H1 (cell line): ENCODE measurements around the gene ACOX1. TPM values are rescaled to one million over a fixed set of nuclear protein-coding genes. Genes with fewer than 3 reads are reported as not detected.

Source experiments
- CTCF ChIA-PET: fragments of 300-600 bp; sonication (Branson Sonifier 250); formaldehyde crosslinking; loops from one replicate; lab custom pipeline; 2021; ENCODE audit not compliant: partially characterized antibody; lab: Charles Lee
- POLR2A ChIA-PET: fragments of 300-600 bp; sonication (Branson Sonifier 250); formaldehyde crosslinking; loops from one replicate; lab custom pipeline; 2021; ENCODE audit warnings: inconsistent platforms; ENCODE audit not compliant: partially characterized antibody; lab: Charles Lee
- DNase-seq, 2 experiments: peaks; one replicate each; pipeline versions ENCODE4 v3.0.0 to v3.0.0-alpha.2; 2010 to 2022; ENCODE audit warnings: low spot score in 2 of 2, low read depth in 1 of 2, mixed read lengths in 1 of 2
- FAIRE-seq: peaks from 2 replicates; lab custom pipeline; 2011; peaks lifted over from hg19 to GRCh38; lab: Jason Lieb, UNC
- H2AFZ ChIP-seq: 2 replicates; pipeline ENCODE4 v1.8.1; 2012; ENCODE audit warnings: low read length, inconsistent platforms
- H2AK5ac ChIP-seq: 2 replicates; pipeline ENCODE4 v1.6.1; 2013; ENCODE audit warnings: low read depth, low read length
- H2BK120ac ChIP-seq: replicated peaks from 2 replicates; pipeline ENCODE3; 2013; ENCODE audit warnings: low read depth, low read length, inconsistent platforms
- H2BK12ac ChIP-seq: 2 replicates; pipeline ENCODE4 v1.6.1; 2013; ENCODE audit warnings: low read depth, low read length
- H2BK15ac ChIP-seq: 2 replicates; pipeline ENCODE4 v1.6.1; 2013; ENCODE audit warnings: low read length
- H2BK20ac ChIP-seq: 2 replicates; pipeline ENCODE4 v1.6.1; 2013; ENCODE audit warnings: low read length
- H2BK5ac ChIP-seq: 2 replicates; pipeline ENCODE4 v1.6.1; 2013; ENCODE audit warnings: low read depth, low read length
- H3K14ac ChIP-seq: 2 replicates; pipeline ENCODE4 v1.6.1; 2013; ENCODE audit warnings: inconsistent platforms; ENCODE audit not compliant: insufficient read length
- H3K18ac ChIP-seq: 2 replicates; pipeline ENCODE4 v1.6.1; 2013; ENCODE audit warnings: low read length; ENCODE audit errors: extremely low read depth
- H3K23ac ChIP-seq: 2 replicates; pipeline ENCODE4 v1.6.1; 2013; ENCODE audit warnings: inconsistent platforms; ENCODE audit not compliant: insufficient read length
- H3K23me2 ChIP-seq: 2 replicates; pipeline ENCODE4 v1.6.1; 2013; ENCODE audit warnings: low read depth, low read length
- H3K27ac ChIP-seq: 2 replicates; pipeline ENCODE4 v1.6.1; 2011; ENCODE audit warnings: low read depth, low read length, inconsistent platforms
- H3K27me3 ChIP-seq, 4 experiments: replicated peaks in 1 of 4; 1 replicate in 1 of 4; 2 replicates in 3 of 4; pipeline versions ENCODE4 v1.6.1 to v1.8.1; 2011 to 2013; ENCODE audit warnings: low read length in 3 of 4, mild to moderate bottlenecking in 3 of 4, inconsistent platforms in 2 of 4, mixed read lengths in 2 of 4, moderate library complexity in 1 of 4; ENCODE audit not compliant: control insufficient read depth in 3 of 4, insufficient read depth in 3 of 4; ENCODE audit errors: extremely low read depth in 1 of 4
- H3K36me3 ChIP-seq, 4 experiments: 2 replicates each; pipeline versions ENCODE4 v1.6.1 to v1.8.1; 2011 to 2013; ENCODE audit warnings: mild to moderate bottlenecking in 4 of 4, low read length in 3 of 4, moderate library complexity in 2 of 4, control low read depth in 1 of 4, inconsistent platforms in 1 of 4; ENCODE audit not compliant: insufficient read depth in 4 of 4, control insufficient read depth in 2 of 4
- H3K4ac ChIP-seq: replicated peaks from 2 replicates; pipeline ENCODE3; 2013; ENCODE audit warnings: low read length, low read depth, mixed read lengths, inconsistent platforms; ENCODE audit not compliant: insufficient read length
- H3K4me1 ChIP-seq, 4 experiments: replicated peaks in 1 of 4; 1 replicate in 1 of 4; 2 replicates in 3 of 4; pipeline versions ENCODE4 v1.6.1 to v1.8.1; 2011 to 2013; ENCODE audit warnings: low read length in 3 of 4, inconsistent platforms in 2 of 4, mixed read lengths in 1 of 4; ENCODE audit not compliant: insufficient read depth in 4 of 4, control insufficient read depth in 3 of 4
- H3K4me2 ChIP-seq, 2 experiments: 2 replicates each; pipeline versions ENCODE4 v1.6.1 to v1.8.1; 2011 to 2013; ENCODE audit warnings: low read depth in 2 of 2, low read length in 2 of 2, control low read depth in 1 of 2, inconsistent platforms in 1 of 2, mild to moderate bottlenecking in 1 of 2; ENCODE audit not compliant: insufficient read depth in 1 of 2
- H3K4me3 ChIP-seq, 4 experiments: fragments of 200-600, 300-600 bp in 1 of 4; sonication (generic), shearing (Covaris generic), sonication (Bioruptor Twin) in 1 of 4; 2 replicates each; pipeline versions ENCODE4 v1.5.1 to v1.8.1; 2011 to 2016; ENCODE audit warnings: low read length in 4 of 4, low read depth in 3 of 4, control low read depth in 2 of 4, inconsistent platforms in 2 of 4, mild to moderate bottlenecking in 2 of 4, mixed read lengths in 1 of 4, moderate library complexity in 1 of 4; ENCODE audit not compliant: insufficient read depth in 2 of 4; ENCODE audit errors: extremely low read depth in 1 of 4
- H3K56ac ChIP-seq: replicated peaks from 2 replicates; pipeline ENCODE3; 2013; ENCODE audit warnings: low read depth, mild to moderate bottlenecking, mixed read lengths, low read length, inconsistent platforms; ENCODE audit not compliant: insufficient read length
- H3K79me1 ChIP-seq: 2 replicates; pipeline ENCODE4 v1.6.1; 2013; ENCODE audit warnings: low read depth, low read length, control low read depth
- H3K79me2 ChIP-seq, 2 experiments: 2 replicates each; pipeline versions ENCODE4 v1.6.1 to v1.8.1; 2012 to 2013; ENCODE audit warnings: low read length in 2 of 2, mild to moderate bottlenecking in 2 of 2, inconsistent platforms in 1 of 2; ENCODE audit not compliant: insufficient read depth in 2 of 2, control insufficient read depth in 1 of 2
- H3K9ac ChIP-seq, 4 experiments: replicated peaks in 1 of 4; 1 replicate in 1 of 4; 2 replicates in 3 of 4; pipeline versions ENCODE4 v1.6.1 to v1.8.1; 2011 to 2013; ENCODE audit warnings: low read depth in 3 of 4, low read length in 3 of 4, control low read depth in 2 of 4, mild to moderate bottlenecking in 2 of 4, moderate library complexity in 2 of 4, inconsistent platforms in 1 of 4; ENCODE audit errors: extremely low read depth in 1 of 4
- H3K9me3 ChIP-seq, 2 experiments: 2 replicates each; pipeline versions ENCODE4 v1.6.1 to v1.8.1; 2012 to 2013; ENCODE audit warnings: mild to moderate bottlenecking in 2 of 2, moderate library complexity in 2 of 2, control low read depth in 1 of 2, inconsistent platforms in 1 of 2, low read depth in 1 of 2, low read length in 1 of 2, mixed read lengths in 1 of 2; ENCODE audit not compliant: insufficient read depth in 2 of 2
- H4K20me1 ChIP-seq, 2 experiments: replicated peaks in 1 of 2; 2 replicates each; pipeline versions ENCODE3 to v1.8.1; 2011 to 2013; ENCODE audit warnings: inconsistent platforms in 2 of 2, low read length in 2 of 2, mild to moderate bottlenecking in 1 of 2; ENCODE audit not compliant: insufficient read depth in 2 of 2, control insufficient read depth in 1 of 2
- H4K5ac ChIP-seq: 2 replicates; pipeline ENCODE4 v1.6.1; 2013; ENCODE audit warnings: low read length, low read depth, mixed read lengths, inconsistent platforms; ENCODE audit not compliant: insufficient read length
- H4K8ac ChIP-seq: 2 replicates; pipeline ENCODE4 v1.8.0; 2013; ENCODE audit warnings: mild to moderate bottlenecking, moderate library complexity, low read length, inconsistent platforms; ENCODE audit not compliant: insufficient read depth; ENCODE audit errors: extremely low read depth
- H4K91ac ChIP-seq: replicated peaks from 2 replicates; pipeline ENCODE3; 2013; ENCODE audit warnings: low read length, mixed read lengths, inconsistent platforms; ENCODE audit not compliant: insufficient read length
- RBBP5 ChIP-seq: IDR thresholded peaks from 2 replicates; pipeline ENCODE4 v1.7.1; 2012; ENCODE audit warnings: low read depth, mild to moderate bottlenecking, inconsistent platforms, low read length, moderate library complexity, borderline replicate concordance
- RNF2 ChIP-seq: fragments of 200-900, 300-1000 bp; sonication (generic); IDR thresholded peaks from 2 replicates; pipeline ENCODE4 v1.7.1; 2016; ENCODE audit warnings: borderline replicate concordance, low read depth, mild to moderate bottlenecking, antibody characterized with exemption, low read length; ENCODE audit not compliant: poor library complexity, severe bottlenecking; ENCODE audit errors: missing control alignments
- WGBS, 2 experiments: shearing (Covaris generic) in 1 of 2; methylation state at CpG; one replicate each; pipeline versions ENCODE4 v1.1.6 to v1.1.7; 2013 to 2015; ENCODE audit warnings: low lambda C conversion rate in 2 of 2, mixed read lengths in 2 of 2, inconsistent platforms in 1 of 2, low coverage in 1 of 2, missing lambda C conversion rate in 1 of 2; ENCODE audit not compliant: insufficient replicate concordance in 2 of 2, insufficient coverage in 1 of 2, insufficient read length in 1 of 2; ENCODE audit errors: extremely low coverage in 1 of 2, missing lambda C conversion rate in 1 of 2; 5-methylcytosine and 5-hydroxymethylcytosine counted together
- polyA plus RNA-seq, 7 experiments: library from polyadenylated mRNA; depleted of rRNA in 3 of 7; stranded (reverse) in 5 of 7; unstranded in 2 of 7; fragments of >200 nt in 5 of 7; fragments of 200-250 nt in 2 of 7; gene quantifications; 1 replicate in 5 of 7; 2 replicates in 1 of 7; 4 replicates in 1 of 7; pipeline versions ENCODE4 v1.2.1 to v1.2.3, GENCODE V29; 2011 to 2013; ENCODE audit warnings: missing spikeins in 2 of 7, mixed read lengths in 2 of 7
- total RNA-seq: library from RNA; stranded (reverse); fragmentation: NEBNext Ultra II Directional; extraction: Animal tissue kit (Norgen Biotek cat#: 25700); gene quantifications from 2 replicates; pipeline ENCODE4 v1.2.1, GENCODE V29; 2021

ACOX1 gene
- total and polyA plus RNA-seq, 2 of the 8 experiments (the other 6 are each of a cell fraction or from before 2014, with no cell fraction given): 10.5 to 30.4 TPM

GRCh38 chr17:75950421-75950820, 28.5 kb downstream of the ACOX1 start:
- Histone ChIP-seq H2BK120ac (no peak overlapping the region), H2BK5ac (no peak overlapping the region), H3K23ac (no peak overlapping the region), H3K27me3 (no peaks in the 10 kb centered on the region), H3K4ac (no peak overlapping the region), H3K79me2 (no peaks in the 10 kb centered on the region), H4K20me1 (no peaks in the 10 kb centered on the region), H2BK15ac (no peak overlapping the region), H4K91ac (no peak overlapping the region), H2BK12ac (no peak overlapping the region), H3K14ac (no peak overlapping the region), H2AK5ac (no peak overlapping the region), H3K27ac (no peak overlapping the region), H4K8ac (no peak overlapping the region), H3K56ac (no peak overlapping the region), H3K9ac (no peak overlapping the region), H3K36me3 (peaks cover 20 to 71% (median 46%) of the 10 kb centered on the region in 4 experiments), H2BK20ac (no peak overlapping the region), H3K4me2 (no peak overlapping the region), H3K4me3 (no peak overlapping the region), H3K79me1 (no peaks in the 10 kb centered on the region), H3K9me3 (no peaks in the 10 kb centered on the region), H3K18ac (no peak overlapping the region), H3K4me1 (no peaks in the 10 kb centered on the region), H2AFZ (no peak overlapping the region), H4K5ac (no peak overlapping the region), H3K23me2 (no peaks in the 10 kb centered on the region)
- WGBS, 2 experiments: 91% methylated on average over 6 of the region's 6 CpGs; no CpG with 5 or more reads in 1 of the 2 experiments
- POLR2A ChIA-PET: no interaction called here
- FAIRE-seq (no peak), DNase-seq (no peak)
- TF ChIP-seq RBBP5 (no peak), RNF2 (no peak)
- CTCF ChIA-PET: interaction anchor here (1.1 to 1.6 kb wide), 4 partner anchors 11 to 50 kb away, joined by 3 to 4 read pairs (median 3); partner anchors contain the start of gene CDK3
